ENCODE measurements around the gene NUP214. TPM values are rescaled to one million over a fixed set of nuclear protein-coding genes. Genes with fewer than 3 reads are reported as not detected.

NUP214 gene
- polyA plus RNA-seq, 1 donor from 2014 or later: 15.0 TPM

GRCh38 chr9:131092030-131092429 lies 33.4 kb upstream of the NUP214 start:
- TF ChIP-seq EP300 (conservative IDR thresholded peaks at IDR 0.05; ENCODE audit: poor library complexity, severe bottlenecking): no peak
- TF ChIP-seq RAD21 (conservative IDR thresholded peaks at IDR 0.05): no peak
- no peak for TF ChIP-seq POLR2AphosphoS5 (IDR thresholded peaks at IDR 0.05)
- TF ChIP-seq, protein P1, sequence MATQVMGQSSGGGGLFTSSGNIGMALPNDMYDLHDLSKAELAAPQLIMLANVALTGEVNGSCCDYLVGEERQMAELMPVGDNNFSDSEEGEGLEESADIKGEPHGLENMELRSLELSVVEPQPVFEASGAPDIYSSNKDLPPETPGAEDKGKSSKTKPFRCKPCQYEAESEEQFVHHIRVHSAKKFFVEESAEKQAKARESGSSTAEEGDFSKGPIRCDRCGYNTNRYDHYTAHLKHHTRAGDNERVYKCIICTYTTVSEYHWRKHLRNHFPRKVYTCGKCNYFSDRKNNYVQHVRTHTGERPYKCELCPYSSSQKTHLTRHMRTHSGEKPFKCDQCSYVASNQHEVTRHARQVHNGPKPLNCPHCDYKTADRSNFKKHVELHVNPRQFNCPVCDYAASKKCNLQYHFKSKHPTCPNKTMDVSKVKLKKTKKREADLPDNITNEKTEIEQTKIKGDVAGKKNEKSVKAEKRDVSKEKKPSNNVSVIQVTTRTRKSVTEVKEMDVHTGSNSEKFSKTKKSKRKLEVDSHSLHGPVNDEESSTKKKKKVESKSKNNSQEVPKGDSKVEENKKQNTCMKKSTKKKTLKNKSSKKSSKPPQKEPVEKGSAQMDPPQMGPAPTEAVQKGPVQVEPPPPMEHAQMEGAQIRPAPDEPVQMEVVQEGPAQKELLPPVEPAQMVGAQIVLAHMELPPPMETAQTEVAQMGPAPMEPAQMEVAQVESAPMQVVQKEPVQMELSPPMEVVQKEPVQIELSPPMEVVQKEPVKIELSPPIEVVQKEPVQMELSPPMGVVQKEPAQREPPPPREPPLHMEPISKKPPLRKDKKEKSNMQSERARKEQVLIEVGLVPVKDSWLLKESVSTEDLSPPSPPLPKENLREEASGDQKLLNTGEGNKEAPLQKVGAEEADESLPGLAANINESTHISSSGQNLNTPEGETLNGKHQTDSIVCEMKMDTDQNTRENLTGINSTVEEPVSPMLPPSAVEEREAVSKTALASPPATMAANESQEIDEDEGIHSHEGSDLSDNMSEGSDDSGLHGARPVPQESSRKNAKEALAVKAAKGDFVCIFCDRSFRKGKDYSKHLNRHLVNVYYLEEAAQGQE (IDR thresholded peaks at IDR 0.05; ENCODE audit: borderline replicate concordance): no peak
- TF ChIP-seq, protein P2, sequence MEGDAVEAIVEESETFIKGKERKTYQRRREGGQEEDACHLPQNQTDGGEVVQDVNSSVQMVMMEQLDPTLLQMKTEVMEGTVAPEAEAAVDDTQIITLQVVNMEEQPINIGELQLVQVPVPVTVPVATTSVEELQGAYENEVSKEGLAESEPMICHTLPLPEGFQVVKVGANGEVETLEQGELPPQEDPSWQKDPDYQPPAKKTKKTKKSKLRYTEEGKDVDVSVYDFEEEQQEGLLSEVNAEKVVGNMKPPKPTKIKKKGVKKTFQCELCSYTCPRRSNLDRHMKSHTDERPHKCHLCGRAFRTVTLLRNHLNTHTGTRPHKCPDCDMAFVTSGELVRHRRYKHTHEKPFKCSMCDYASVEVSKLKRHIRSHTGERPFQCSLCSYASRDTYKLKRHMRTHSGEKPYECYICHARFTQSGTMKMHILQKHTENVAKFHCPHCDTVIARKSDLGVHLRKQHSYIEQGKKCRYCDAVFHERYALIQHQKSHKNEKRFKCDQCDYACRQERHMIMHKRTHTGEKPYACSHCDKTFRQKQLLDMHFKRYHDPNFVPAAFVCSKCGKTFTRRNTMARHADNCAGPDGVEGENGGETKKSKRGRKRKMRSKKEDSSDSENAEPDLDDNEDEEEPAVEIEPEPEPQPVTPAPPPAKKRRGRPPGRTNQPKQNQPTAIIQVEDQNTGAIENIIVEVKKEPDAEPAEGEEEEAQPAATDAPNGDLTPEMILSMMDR (IDR thresholded peaks at IDR 0.05; ENCODE audit: poor library complexity, severe bottlenecking): no peak
- no peak for TF ChIP-seq MXI1 (conservative IDR thresholded peaks at IDR 0.05; ENCODE audit: poor library complexity, severe bottlenecking)
- TF ChIP-seq SMC3 (conservative IDR thresholded peaks at IDR 0.05; ENCODE audit: poor library complexity): no peak
- no peak for TF ChIP-seq TAF1 (IDR thresholded peaks at IDR 0.05; ENCODE audit: low read depth)
- no peak for TF ChIP-seq EZH2 (IDR thresholded peaks at IDR 0.05; ENCODE audit: borderline replicate concordance, insufficient read depth, low read length, poor library complexity, severe bottlenecking)
- H3K27ac ChIP-seq (ENCODE audit: low read length): no peak overlapping the region
- no peak overlapping the region for H3K4me2 ChIP-seq (ENCODE audit: low read length)

GRCh38 chr9:131092548-131093440 lies 32.6 kb upstream of the NUP214 start:
- Histone ChIP-seq H3K79me2 (replicated peaks; ENCODE audit: insufficient read depth, low read length) (no peaks in the 10 kb centered on the region), H3K4me3 (ENCODE audit: low read length) (no peak overlapping the region), H4K20me1 (ENCODE audit: insufficient read depth) (no peaks in the 10 kb centered on the region), H2AFZ (ENCODE audit: low read depth, low read length) (no peak overlapping the region), H3K27ac (ENCODE audit: low read length) (no peak overlapping the region), H3K27me3 (ENCODE audit: insufficient read depth, low read depth, low read length) (peaks cover 20% of the 10 kb centered on the region), H3K36me3 (ENCODE audit: insufficient read depth, low read length) (no peaks in the 10 kb centered on the region), H3K9me3 (ENCODE audit: low read length) (no peaks in the 10 kb centered on the region), H3K9ac (ENCODE audit: low read length) (no peak overlapping the region), H3K9me2 (ENCODE audit: insufficient read depth, low read length) (no peaks in the 10 kb centered on the region), H3K4me2 (ENCODE audit: low read length) (no peak overlapping the region), H3F3A (ENCODE audit: insufficient read depth, low read length, poor library complexity, severe bottlenecking) (peaks cover 3% of the 10 kb centered on the region)
- TF ChIP-seq EP300 (conservative IDR thresholded peaks at IDR 0.05; ENCODE audit: poor library complexity, severe bottlenecking) (no peak), POLR2AphosphoS5 (IDR thresholded peaks at IDR 0.05) (no peak), SMC3 (conservative IDR thresholded peaks at IDR 0.05; ENCODE audit: poor library complexity) (no peak), TAF1 (IDR thresholded peaks at IDR 0.05; ENCODE audit: low read depth) (no peak)
- TF ChIP-seq, protein P2 (IDR thresholded peaks at IDR 0.05; ENCODE audit: poor library complexity, severe bottlenecking): no peak

More at GRCh38 chr9:131092030-131092429, 33.4 kb upstream of the NUP214 start:
- no peak overlapping the region for H2AFZ ChIP-seq (ENCODE audit: low read depth, low read length)
- H3K9me2 ChIP-seq (ENCODE audit: insufficient read depth, low read length): no peaks in the 10 kb centered on the region
- no peaks in the 10 kb centered on the region for H3K36me3 ChIP-seq (ENCODE audit: insufficient read depth, low read length)
- no peaks in the 10 kb centered on the region for H3K79me2 ChIP-seq (replicated peaks; ENCODE audit: insufficient read depth, low read length)
- H3K27me3 ChIP-seq (ENCODE audit: insufficient read depth, low read depth, low read length): peaks cover 14% of the 10 kb centered on the region
- no peak overlapping the region for H3K4me3 ChIP-seq (ENCODE audit: low read length)
- no peak overlapping the region for H3K9ac ChIP-seq (ENCODE audit: low read length)
- H3F3A ChIP-seq (ENCODE audit: insufficient read depth, low read length, poor library complexity, severe bottlenecking): peaks cover 3% of the 10 kb centered on the region
- no peaks in the 10 kb centered on the region for H3K9me3 ChIP-seq (ENCODE audit: low read length)
- H4K20me1 ChIP-seq (ENCODE audit: insufficient read depth): no peaks in the 10 kb centered on the region
